ENCODE data around the gene RWDD3.

Gene RWDD3

GRCh38 chr1:95249916-95250315, 15.9 kb downstream of the RWDD3 start:
- no peak overlapping the region for H3K4me3 ChIP-seq (ENCODE audit: low read depth, low read length)
- no peak for DNase-seq (ENCODE audit: low read depth)
- no peak for TF ChIP-seq CTCF (IDR thresholded peaks at IDR 0.05; ENCODE audit: low read depth, low read length, missing control alignments)

- no peak for DNase-seq (ENCODE audit: low read depth)
- TF ChIP-seq CTCF (IDR thresholded peaks at IDR 0.05; ENCODE audit: low read depth, low read length, missing control alignments): no peak
- no peak overlapping the region for H3K4me3 ChIP-seq (ENCODE audit: low read depth, low read length)
Measured at GRCh38 chr1:95252422-95252821, 18.4 kb downstream of the RWDD3 start.

- TF ChIP-seq CTCF (IDR thresholded peaks at IDR 0.05; ENCODE audit: low read depth, low read length, missing control alignments): no peak
- H3K4me3 ChIP-seq (ENCODE audit: low read depth, low read length): no peak overlapping the region
Measured at GRCh38 chr1:95254959-95255358, 20.9 kb downstream of the RWDD3 start.

GRCh38 chr1:95255826-95256225, 21.8 kb downstream of the RWDD3 start:
- no peak overlapping the region for H3K4me3 ChIP-seq (ENCODE audit: low read depth, low read length)
- DNase-seq (ENCODE audit: low read depth): no peak
- no peak for TF ChIP-seq CTCF (IDR thresholded peaks at IDR 0.05; ENCODE audit: low read depth, low read length, missing control alignments)

More at GRCh38 chr1:95254959-95255358, 20.9 kb downstream of the RWDD3 start:
- DNase-seq (ENCODE audit: low read depth): no peak

- no peak overlapping the region for H3K4me3 ChIP-seq (ENCODE audit: low read depth, low read length)
- no peak for TF ChIP-seq CTCF (IDR thresholded peaks at IDR 0.05; ENCODE audit: low read depth, low read length, missing control alignments)
- no peak for DNase-seq (ENCODE audit: low read depth)
Measured at GRCh38 chr1:95257758-95258157, 23.7 kb downstream of the RWDD3 start.

GRCh38 chr1:95259245-95259644, 25.2 kb downstream of the RWDD3 start:
- no peak for TF ChIP-seq CTCF (IDR thresholded peaks at IDR 0.05; ENCODE audit: low read depth, low read length, missing control alignments)
- no peak for DNase-seq (ENCODE audit: low read depth)
- no peak overlapping the region for H3K4me3 ChIP-seq (ENCODE audit: low read depth, low read length)

GRCh38 chr1:95262913-95263312, 28.9 kb downstream of the RWDD3 start:
- no peak for DNase-seq (ENCODE audit: low read depth)
- H3K4me3 ChIP-seq (ENCODE audit: low read depth, low read length): no peak overlapping the region
- TF ChIP-seq CTCF (IDR thresholded peaks at IDR 0.05; ENCODE audit: low read depth, low read length, missing control alignments): no peak

Measured in GM12864 (cell line).